Liver (tissue), 9 donors: ENCODE data around the gene RTL10. TPM values are rescaled to one million over a fixed set of nuclear protein-coding genes. Genes with fewer than 3 reads are reported as not detected.

Experiments
- DNase-seq: peaks from one replicate; pipeline ENCODE4 v3.0.0-alpha.2; 2017; ENCODE audit warnings: low spot score
- H3K27ac ChIP-seq, 2 donors: one replicate each; pipeline ENCODE4 v1.7.0; 2013; ENCODE audit warnings: inconsistent platforms in 2 of 2, low read length in 2 of 2, control low read depth in 1 of 2, low read depth in 1 of 2, mild to moderate bottlenecking in 1 of 2
- H3K27me3 ChIP-seq, 4 donors: one replicate each; pipeline versions ENCODE4 v1.6.1 to v1.7.0; 2013; ENCODE audit warnings: low read length in 3 of 4, inconsistent platforms in 1 of 4, mild to moderate bottlenecking in 1 of 4, moderate library complexity in 1 of 4; ENCODE audit not compliant: control insufficient read depth in 4 of 4, insufficient read depth in 4 of 4
- H3K36me3 ChIP-seq, 4 donors: one replicate each; pipeline versions ENCODE4 v1.6.1 to v1.7.0; 2013; ENCODE audit warnings: low read length in 3 of 4, mild to moderate bottlenecking in 3 of 4, low read depth in 1 of 4, moderate library complexity in 1 of 4; ENCODE audit not compliant: control insufficient read depth in 4 of 4, insufficient read depth in 3 of 4
- H3K4me1 ChIP-seq, 4 donors: one replicate each; pipeline versions ENCODE4 v1.6.1 to v1.7.0; 2013; ENCODE audit warnings: low read length in 3 of 4, mild to moderate bottlenecking in 3 of 4, moderate library complexity in 1 of 4; ENCODE audit not compliant: control insufficient read depth in 4 of 4, insufficient read depth in 4 of 4
- H3K4me3 ChIP-seq, 3 donors: one replicate each; pipeline versions ENCODE4 v1.6.1 to v1.7.0; 2013; ENCODE audit warnings: low read length in 3 of 3, control low read depth in 1 of 3, low read depth in 1 of 3, mild to moderate bottlenecking in 1 of 3
- H3K9ac ChIP-seq, 2 donors: one replicate each; pipeline ENCODE4 v1.7.0; 2013; ENCODE audit warnings: low read length in 2 of 2, mild to moderate bottlenecking in 2 of 2, moderate library complexity in 2 of 2, control low read depth in 1 of 2, low read depth in 1 of 2
- H3K9me3 ChIP-seq, 4 donors: one replicate each; pipeline versions ENCODE4 v1.6.1 to v1.7.0; 2013; ENCODE audit warnings: low read length in 3 of 4; ENCODE audit not compliant: control insufficient read depth in 4 of 4
- FOXA1 ChIP-seq: IDR thresholded peaks from 2 replicates; pipeline ENCODE4 v1.6.1; 2016; ENCODE audit warnings: antibody characterized with exemption
- GABPA ChIP-seq, 2 donors: IDR thresholded peaks in 1 of 2; conservative IDR thresholded peaks in 1 of 2; 2 replicates each; pipeline ENCODE4 v1.6.1; 2016; ENCODE audit warnings: antibody characterized with exemption in 2 of 2, mild to moderate bottlenecking in 1 of 2, moderate library complexity in 1 of 2
- HNF4A ChIP-seq, 2 donors: conservative IDR thresholded peaks; 2 replicates each; pipeline ENCODE4 v1.6.1; 2016; ENCODE audit warnings: antibody characterized with exemption in 2 of 2, mild to moderate bottlenecking in 2 of 2
- HNF4G ChIP-seq: IDR thresholded peaks from 2 replicates; pipeline ENCODE4 v1.6.1; 2016; ENCODE audit warnings: antibody characterized with exemption
- JUND ChIP-seq, 2 donors: IDR thresholded peaks; 2 replicates each; pipeline ENCODE4 v1.6.1; 2016; ENCODE audit warnings: antibody characterized with exemption in 2 of 2
- NR2F2 ChIP-seq: IDR thresholded peaks from 2 replicates; pipeline ENCODE4 v1.6.1; 2016; ENCODE audit warnings: antibody characterized with exemption
- RAD21 ChIP-seq, 2 donors: IDR thresholded peaks; 2 replicates each; pipeline ENCODE4 v1.6.1; 2016; ENCODE audit warnings: antibody characterized with exemption in 2 of 2, mild to moderate bottlenecking in 2 of 2
- RXRA ChIP-seq, 2 donors: IDR thresholded peaks; 2 replicates each; pipeline ENCODE4 v1.6.1; 2017 to 2018; ENCODE audit warnings: antibody characterized with exemption in 2 of 2, mild to moderate bottlenecking in 1 of 2
- SP1 ChIP-seq: IDR thresholded peaks from 2 replicates; pipeline ENCODE4 v1.6.1; 2018; ENCODE audit warnings: antibody characterized with exemption, mild to moderate bottlenecking
- TAF1 ChIP-seq: conservative IDR thresholded peaks from 2 replicates; pipeline ENCODE4 v1.6.1; 2016; ENCODE audit warnings: antibody characterized with exemption, mild to moderate bottlenecking
- YY1 ChIP-seq: IDR thresholded peaks from 2 replicates; pipeline ENCODE4 v1.6.1; 2016; ENCODE audit warnings: antibody characterized with exemption, mild to moderate bottlenecking
- WGBS: extraction: QIAGEN DNeasy Blood & Tissue Kit; methylation state at CpG from one replicate; pipeline ENCODE4 v1.1.7; 2013; 5-methylcytosine and 5-hydroxymethylcytosine counted together
- polyA plus RNA-seq, 2 donors: library from polyadenylated mRNA; stranded (reverse) in 1 of 2; unstranded in 1 of 2; fragments of 200-250 nt in 1 of 2; fragments of >200 nt in 1 of 2; fragmentation: Nextera tagmentation in 1 of 2; extraction: Ambion mirVana in 1 of 2; gene quantifications; one replicate each; pipeline versions ENCODE4 v1.2.1 to v1.2.3, GENCODE V29; 2013 to 2015
- total RNA-seq, 2 donors: library from RNA; depleted of rRNA; stranded (reverse); fragments of >200 nt; gene quantifications; one replicate each; pipeline ENCODE4 v1.2.3, GENCODE V29; 2014
- TF ChIP-seq, protein P1 (sequence below): IDR thresholded peaks from 2 replicates; pipeline ENCODE4 v1.6.1; 2016; ENCODE audit warnings: antibody characterized with exemption
- TF ChIP-seq, protein P2 (sequence below): IDR thresholded peaks from 2 replicates; pipeline ENCODE4 v1.6.1; 2016; ENCODE audit warnings: antibody characterized with exemption
- TF ChIP-seq, protein P3 (sequence below): IDR thresholded peaks from 2 replicates; pipeline ENCODE4 v1.6.1; 2016; ENCODE audit warnings: antibody characterized with exemption
- TF ChIP-seq, protein P4 (sequence below): fragments of 150-350 bp; IDR thresholded peaks from 2 replicates; pipeline ENCODE4 v1.5.1; 2017; ENCODE audit warnings: improper control_type of control experiment, low read depth, low read length; ENCODE audit not compliant: missing input control
- TF ChIP-seq, protein P5 (sequence below): IDR thresholded peaks from 2 replicates; pipeline ENCODE4 v1.6.1; 2016; ENCODE audit warnings: antibody characterized with exemption, mild to moderate bottlenecking
- donor health status: healthy.
- donor health status: healthy.
- donor health status: healthy.
- donor health status: healthy.
- donor health status: healthy.

Gene RTL10
- total and polyA plus RNA-seq, 4 donors = 4.2 to 8.3 (median 7.4) TPM

DNA sequence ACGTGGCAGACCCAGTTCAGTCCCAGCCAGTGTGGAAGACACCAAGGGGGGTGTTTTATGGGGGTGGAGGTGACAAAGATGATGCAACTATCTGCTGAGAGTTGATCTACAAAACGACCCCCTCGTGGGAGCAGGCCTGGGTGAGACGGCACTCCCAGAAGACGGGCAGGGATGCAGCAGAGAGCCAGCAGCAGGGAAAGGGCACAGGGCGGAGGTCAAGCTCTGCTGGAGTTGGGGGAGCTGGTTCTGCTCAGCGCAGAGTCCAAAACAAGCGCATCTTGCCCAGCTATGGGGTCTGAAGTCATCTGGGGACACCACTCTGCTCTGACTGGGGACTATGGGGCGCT, 3.9 kb downstream of the RTL10 start:
- Histone ChIP-seq H3K4me3 (no peak overlapping the region), H3K4me1 (peaks cover 8 to 29% (median 21%) of the 10 kb centered on the region in 4 donors), H3K36me3 (peaks cover 0 to 13% (median 9%) of the 10 kb centered on the region in 4 donors), H3K9ac (no peak overlapping the region), H3K9me3 (no peaks in the 10 kb centered on the region), H3K27me3 (no peaks in the 10 kb centered on the region), H3K27ac (no peak overlapping the region)
- 92% methylated on average over 9 of the region's 9 CpGs for WGBS
- no peak for DNase-seq
- TF ChIP-seq HNF4G = no peak
- TF ChIP-seq, protein P1, sequence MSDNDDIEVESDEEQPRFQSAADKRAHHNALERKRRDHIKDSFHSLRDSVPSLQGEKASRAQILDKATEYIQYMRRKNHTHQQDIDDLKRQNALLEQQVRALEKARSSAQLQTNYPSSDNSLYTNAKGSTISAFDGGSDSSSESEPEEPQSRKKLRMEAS = no peak
- no peak for TF ChIP-seq NR2F2
- TF ChIP-seq RAD21 (IDR thresholded peaks at IDR 0.05) = no peak
- TF ChIP-seq, protein P2, sequence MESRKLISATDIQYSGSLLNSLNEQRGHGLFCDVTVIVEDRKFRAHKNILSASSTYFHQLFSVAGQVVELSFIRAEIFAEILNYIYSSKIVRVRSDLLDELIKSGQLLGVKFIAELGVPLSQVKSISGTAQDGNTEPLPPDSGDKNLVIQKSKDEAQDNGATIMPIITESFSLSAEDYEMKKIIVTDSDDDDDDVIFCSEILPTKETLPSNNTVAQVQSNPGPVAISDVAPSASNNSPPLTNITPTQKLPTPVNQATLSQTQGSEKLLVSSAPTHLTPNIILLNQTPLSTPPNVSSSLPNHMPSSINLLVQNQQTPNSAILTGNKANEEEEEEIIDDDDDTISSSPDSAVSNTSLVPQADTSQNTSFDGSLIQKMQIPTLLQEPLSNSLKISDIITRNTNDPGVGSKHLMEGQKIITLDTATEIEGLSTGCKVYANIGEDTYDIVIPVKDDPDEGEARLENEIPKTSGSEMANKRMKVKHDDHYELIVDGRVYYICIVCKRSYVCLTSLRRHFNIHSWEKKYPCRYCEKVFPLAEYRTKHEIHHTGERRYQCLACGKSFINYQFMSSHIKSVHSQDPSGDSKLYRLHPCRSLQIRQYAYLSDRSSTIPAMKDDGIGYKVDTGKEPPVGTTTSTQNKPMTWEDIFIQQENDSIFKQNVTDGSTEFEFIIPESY = no peak
- TF ChIP-seq, protein P3, sequence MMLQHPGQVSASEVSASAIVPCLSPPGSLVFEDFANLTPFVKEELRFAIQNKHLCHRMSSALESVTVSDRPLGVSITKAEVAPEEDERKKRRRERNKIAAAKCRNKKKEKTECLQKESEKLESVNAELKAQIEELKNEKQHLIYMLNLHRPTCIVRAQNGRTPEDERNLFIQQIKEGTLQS = no peak
- TF ChIP-seq HNF4A (conservative IDR thresholded peaks at IDR 0.05) = no peak

DNA sequence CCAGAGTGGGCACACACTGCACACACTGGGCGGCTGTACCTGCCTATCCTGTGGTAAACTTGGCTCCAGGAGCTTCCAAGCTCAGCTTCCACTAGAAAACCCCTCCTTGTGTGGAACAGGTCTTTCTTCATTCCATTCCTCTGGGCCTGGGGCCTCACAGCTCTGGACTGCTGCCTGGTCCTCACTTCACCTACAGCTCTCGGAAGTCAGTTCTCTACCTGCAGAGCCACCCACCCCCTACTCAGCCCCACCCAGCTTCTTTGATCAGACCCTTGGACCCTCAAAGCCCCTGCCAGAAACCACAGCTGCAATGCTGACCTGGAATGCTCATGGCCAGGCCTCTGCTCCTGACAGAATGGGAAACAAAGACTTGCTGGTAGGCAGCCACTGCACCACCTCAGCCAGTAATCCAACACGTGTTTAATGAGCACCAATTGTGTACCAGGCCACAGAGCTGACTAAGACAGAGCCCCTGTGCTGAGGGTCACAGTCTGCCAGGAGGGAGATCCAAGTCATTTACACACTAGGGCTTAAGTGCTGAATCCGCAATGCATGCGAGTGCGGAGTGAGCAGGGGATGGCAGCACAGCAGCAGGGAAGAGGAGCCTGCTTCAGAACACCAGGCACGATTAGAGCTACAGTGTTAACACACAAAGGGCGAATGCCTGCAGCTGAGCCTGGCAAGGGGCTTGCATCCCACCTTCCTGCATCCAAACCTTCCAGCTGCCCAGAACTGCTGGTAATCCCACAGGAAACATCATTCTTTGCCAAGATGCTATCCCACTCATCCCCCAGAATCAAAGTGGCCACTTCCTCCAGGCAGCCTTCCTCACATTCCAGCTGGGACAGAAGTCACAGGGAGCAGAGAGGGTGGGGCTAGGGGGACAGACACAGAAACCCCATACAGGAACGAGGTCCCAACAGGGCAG, 4.6 kb downstream of the RTL10 start:
- DNase-seq = no peak
- Histone ChIP-seq H3K36me3 (peaks cover 0 to 13% (median 9%) of the 10 kb centered on the region in 4 donors), H3K27ac (no peak overlapping the region), H3K9me3 (no peaks in the 10 kb centered on the region), H3K4me1 (peaks cover 8 to 24% (median 17%) of the 10 kb centered on the region in 4 donors), H3K9ac (no peak overlapping the region), H3K4me3 (no peak overlapping the region), H3K27me3 (no peaks in the 10 kb centered on the region)
- WGBS = 94% methylated on average over 9 of the region's 9 CpGs
- TF ChIP-seq SP1 = peak; percentile 11
- TF ChIP-seq RXRA (IDR thresholded peaks at IDR 0.05) = no peak

DNA sequence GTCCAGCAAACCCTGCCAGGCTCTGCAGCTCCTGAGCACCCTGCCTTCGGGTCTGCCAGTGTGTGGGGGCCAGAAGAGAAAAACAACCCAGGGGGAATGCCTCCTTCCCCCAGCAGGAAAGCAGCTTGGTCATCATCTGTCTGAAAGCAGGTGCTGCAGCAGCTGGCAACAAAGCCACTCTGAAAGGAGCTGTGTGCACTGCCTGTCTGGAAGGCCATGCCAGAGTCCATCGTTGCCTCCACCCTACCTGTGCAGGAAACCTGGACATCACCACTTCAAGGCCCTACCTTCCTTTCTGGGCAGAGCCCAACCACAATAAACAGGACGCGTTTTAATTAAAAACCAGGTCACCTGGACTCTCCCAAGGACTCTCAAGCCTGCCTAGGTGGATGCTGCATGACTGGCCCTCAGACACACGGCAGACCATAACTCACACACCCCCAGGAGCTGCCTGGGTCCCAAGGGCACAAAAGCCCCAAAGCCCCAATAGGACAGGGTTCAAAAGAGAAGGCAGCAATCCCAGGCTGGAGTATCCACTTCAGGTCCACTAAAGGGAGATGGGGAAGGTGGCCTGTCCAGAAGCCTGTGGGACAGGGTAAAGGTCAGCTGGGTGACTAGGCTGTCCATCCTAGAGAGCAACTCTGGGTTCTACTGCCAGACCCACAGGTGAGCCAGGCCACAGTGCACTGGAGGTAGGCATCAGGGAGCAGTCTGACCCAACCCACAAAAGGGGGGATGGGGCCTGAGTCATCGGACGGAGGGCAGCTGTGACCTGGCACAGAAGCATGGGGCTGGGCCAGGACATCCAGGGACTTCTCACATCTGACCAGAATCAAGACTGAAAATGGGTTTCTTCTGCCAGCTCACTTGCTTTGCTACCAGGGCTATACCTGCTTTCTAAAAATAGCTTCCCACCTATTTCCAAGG, 6.1 kb downstream of the RTL10 start:
- Histone ChIP-seq H3K4me1 (peaks cover 7 to 21% (median 13%) of the 10 kb centered on the region in 4 donors), H3K27me3 (no peaks in the 10 kb centered on the region), H3K36me3 (peaks cover 0 to 13% (median 9%) of the 10 kb centered on the region in 4 donors), H3K27ac (no peak overlapping the region), H3K9ac (no peak overlapping the region), H3K9me3 (no peaks in the 10 kb centered on the region), H3K4me3 (no peak overlapping the region)
- DNase-seq = no peak
- WGBS = 60% methylated on average over 7 of the region's 7 CpGs
- TF ChIP-seq GABPA (IDR thresholded peaks at IDR 0.05 in 1 of 2, conservative IDR thresholded peaks at IDR 0.05 in 1 of 2) = no peak
- TF ChIP-seq RXRA (IDR thresholded peaks at IDR 0.05) = peak; percentile 54 to 74
- peak; percentile 49 to 64 for TF ChIP-seq HNF4A (conservative IDR thresholded peaks at IDR 0.05)
- TF ChIP-seq NR2F2 = no peak
- no peak for TF ChIP-seq TAF1
- TF ChIP-seq YY1 = no peak
- TF ChIP-seq, protein P4, sequence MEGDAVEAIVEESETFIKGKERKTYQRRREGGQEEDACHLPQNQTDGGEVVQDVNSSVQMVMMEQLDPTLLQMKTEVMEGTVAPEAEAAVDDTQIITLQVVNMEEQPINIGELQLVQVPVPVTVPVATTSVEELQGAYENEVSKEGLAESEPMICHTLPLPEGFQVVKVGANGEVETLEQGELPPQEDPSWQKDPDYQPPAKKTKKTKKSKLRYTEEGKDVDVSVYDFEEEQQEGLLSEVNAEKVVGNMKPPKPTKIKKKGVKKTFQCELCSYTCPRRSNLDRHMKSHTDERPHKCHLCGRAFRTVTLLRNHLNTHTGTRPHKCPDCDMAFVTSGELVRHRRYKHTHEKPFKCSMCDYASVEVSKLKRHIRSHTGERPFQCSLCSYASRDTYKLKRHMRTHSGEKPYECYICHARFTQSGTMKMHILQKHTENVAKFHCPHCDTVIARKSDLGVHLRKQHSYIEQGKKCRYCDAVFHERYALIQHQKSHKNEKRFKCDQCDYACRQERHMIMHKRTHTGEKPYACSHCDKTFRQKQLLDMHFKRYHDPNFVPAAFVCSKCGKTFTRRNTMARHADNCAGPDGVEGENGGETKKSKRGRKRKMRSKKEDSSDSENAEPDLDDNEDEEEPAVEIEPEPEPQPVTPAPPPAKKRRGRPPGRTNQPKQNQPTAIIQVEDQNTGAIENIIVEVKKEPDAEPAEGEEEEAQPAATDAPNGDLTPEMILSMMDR = no peak
- TF ChIP-seq, protein P5, sequence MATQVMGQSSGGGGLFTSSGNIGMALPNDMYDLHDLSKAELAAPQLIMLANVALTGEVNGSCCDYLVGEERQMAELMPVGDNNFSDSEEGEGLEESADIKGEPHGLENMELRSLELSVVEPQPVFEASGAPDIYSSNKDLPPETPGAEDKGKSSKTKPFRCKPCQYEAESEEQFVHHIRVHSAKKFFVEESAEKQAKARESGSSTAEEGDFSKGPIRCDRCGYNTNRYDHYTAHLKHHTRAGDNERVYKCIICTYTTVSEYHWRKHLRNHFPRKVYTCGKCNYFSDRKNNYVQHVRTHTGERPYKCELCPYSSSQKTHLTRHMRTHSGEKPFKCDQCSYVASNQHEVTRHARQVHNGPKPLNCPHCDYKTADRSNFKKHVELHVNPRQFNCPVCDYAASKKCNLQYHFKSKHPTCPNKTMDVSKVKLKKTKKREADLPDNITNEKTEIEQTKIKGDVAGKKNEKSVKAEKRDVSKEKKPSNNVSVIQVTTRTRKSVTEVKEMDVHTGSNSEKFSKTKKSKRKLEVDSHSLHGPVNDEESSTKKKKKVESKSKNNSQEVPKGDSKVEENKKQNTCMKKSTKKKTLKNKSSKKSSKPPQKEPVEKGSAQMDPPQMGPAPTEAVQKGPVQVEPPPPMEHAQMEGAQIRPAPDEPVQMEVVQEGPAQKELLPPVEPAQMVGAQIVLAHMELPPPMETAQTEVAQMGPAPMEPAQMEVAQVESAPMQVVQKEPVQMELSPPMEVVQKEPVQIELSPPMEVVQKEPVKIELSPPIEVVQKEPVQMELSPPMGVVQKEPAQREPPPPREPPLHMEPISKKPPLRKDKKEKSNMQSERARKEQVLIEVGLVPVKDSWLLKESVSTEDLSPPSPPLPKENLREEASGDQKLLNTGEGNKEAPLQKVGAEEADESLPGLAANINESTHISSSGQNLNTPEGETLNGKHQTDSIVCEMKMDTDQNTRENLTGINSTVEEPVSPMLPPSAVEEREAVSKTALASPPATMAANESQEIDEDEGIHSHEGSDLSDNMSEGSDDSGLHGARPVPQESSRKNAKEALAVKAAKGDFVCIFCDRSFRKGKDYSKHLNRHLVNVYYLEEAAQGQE = no peak
- no peak for TF ChIP-seq RAD21 (IDR thresholded peaks at IDR 0.05)
- no peak for TF ChIP-seq HNF4G
- no peak for TF ChIP-seq FOXA1
- TF ChIP-seq JUND (IDR thresholded peaks at IDR 0.05) = peak; percentile 66 to 75
